ENCODE measurements around the gene STRAP. TPM values are rescaled to one million over a fixed set of nuclear protein-coding genes. Genes with fewer than 3 reads are reported as not detected.

Gene STRAP
- total RNA-seq, 1 experiment from 2014 or later: 210 TPM

DNA sequence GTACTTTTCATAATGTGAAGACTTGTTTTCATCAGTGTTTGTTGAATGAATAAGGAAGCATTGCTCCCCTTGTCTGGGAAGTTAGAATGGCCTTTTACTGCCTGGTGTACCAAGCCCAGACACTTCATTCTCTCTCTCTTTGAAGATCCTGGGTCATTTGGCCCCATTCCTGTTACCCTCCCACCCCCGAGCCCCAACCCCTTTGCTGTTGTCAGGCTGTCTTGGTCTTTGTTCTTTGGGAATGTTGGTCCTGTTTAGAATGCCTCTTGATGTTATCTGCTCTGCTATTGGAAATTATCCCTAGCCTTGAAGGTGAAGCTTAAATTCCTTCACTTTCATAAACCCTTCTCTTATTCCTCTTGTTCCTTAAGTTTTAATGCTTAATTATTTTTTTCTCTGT, 42.8 kb downstream of the STRAP start:
- Histone ChIP-seq H2AFZ (ENCODE audit: low read length) (no peak overlapping the region), H2BK15ac (ENCODE audit: low read depth, low read length) (no peak overlapping the region), H3K27ac (ENCODE audit: insufficient read length, low read depth, low read length) (no peak overlapping the region), H4K91ac (ENCODE audit: insufficient read length, low read depth, low read length) (no peak overlapping the region), H4K8ac (replicated peaks; ENCODE audit: insufficient read length, low read depth, low read length) (no peak overlapping the region), H3K23me2 (ENCODE audit: insufficient read length, low read depth, low read length, poor library complexity, severe bottlenecking) (no peaks in the 10 kb centered on the region), H3K4me1 (ENCODE audit: insufficient read depth, low read length) (no peaks in the 10 kb centered on the region; the same call in 1 of the 2 replicates), H3K79me1 (ENCODE audit: insufficient read depth, low read depth, low read length, poor library complexity, severe bottlenecking) (no peaks in the 10 kb centered on the region), H2BK5ac (ENCODE audit: insufficient read length, low read length) (no peak overlapping the region), H2BK12ac (ENCODE audit: insufficient read length, low read depth, low read length) (no peak overlapping the region), H3K14ac (ENCODE audit: insufficient read depth, low read length) (no peak overlapping the region), H3K27me3 (ENCODE audit: insufficient read depth, low read length) (no peaks in the 10 kb centered on the region), H4K5ac (ENCODE audit: insufficient read length, low read depth, low read length) (no peak overlapping the region), H4K20me1 (ENCODE audit: control insufficient read depth, insufficient read depth, insufficient read length) (no peaks in the 10 kb centered on the region), H3K4ac (ENCODE audit: low read depth, low read length) (no peak overlapping the region), H3K18ac (ENCODE audit: insufficient read length, low read depth, low read length) (no peak overlapping the region), H3K56ac (ENCODE audit: insufficient read length, low read depth, low read length) (no peak overlapping the region), H3K79me2 (ENCODE audit: insufficient read depth, low read length) (no peaks in the 10 kb centered on the region), H3K9me3 (ENCODE audit: control insufficient read depth, low read depth, low read length) (no peaks in the 10 kb centered on the region), H2AK5ac (ENCODE audit: insufficient read length, low read length) (no peak overlapping the region), H3T11ph (ENCODE audit: low read length) (no peak overlapping the region), H2BK20ac (ENCODE audit: low read depth, low read length, poor library complexity, severe bottlenecking) (no peak overlapping the region), H3K23ac (ENCODE audit: insufficient read length, low read depth, low read length) (no peak overlapping the region), H3K4me2 (ENCODE audit: insufficient read depth, insufficient read length, low read length) (no peak overlapping the region), H2BK120ac (ENCODE audit: low read depth, low read length, poor library complexity, severe bottlenecking) (no peak overlapping the region), H3K9ac (ENCODE audit: extremely low read depth, insufficient read length, low read length) (no peak overlapping the region)
- no peak overlapping the region for H3K4me3 Mint-ChIP-seq
- H3K9me3 Mint-ChIP-seq: no peaks in the 10 kb centered on the region
- no peaks in the 10 kb centered on the region; a peak in 2 of 7 replicates for H3K36me3 Mint-ChIP-seq (ENCODE audit: insufficient read depth in 1 of 3, low read depth in 3 of 3)
- TF ChIP-seq, protein P1, sequence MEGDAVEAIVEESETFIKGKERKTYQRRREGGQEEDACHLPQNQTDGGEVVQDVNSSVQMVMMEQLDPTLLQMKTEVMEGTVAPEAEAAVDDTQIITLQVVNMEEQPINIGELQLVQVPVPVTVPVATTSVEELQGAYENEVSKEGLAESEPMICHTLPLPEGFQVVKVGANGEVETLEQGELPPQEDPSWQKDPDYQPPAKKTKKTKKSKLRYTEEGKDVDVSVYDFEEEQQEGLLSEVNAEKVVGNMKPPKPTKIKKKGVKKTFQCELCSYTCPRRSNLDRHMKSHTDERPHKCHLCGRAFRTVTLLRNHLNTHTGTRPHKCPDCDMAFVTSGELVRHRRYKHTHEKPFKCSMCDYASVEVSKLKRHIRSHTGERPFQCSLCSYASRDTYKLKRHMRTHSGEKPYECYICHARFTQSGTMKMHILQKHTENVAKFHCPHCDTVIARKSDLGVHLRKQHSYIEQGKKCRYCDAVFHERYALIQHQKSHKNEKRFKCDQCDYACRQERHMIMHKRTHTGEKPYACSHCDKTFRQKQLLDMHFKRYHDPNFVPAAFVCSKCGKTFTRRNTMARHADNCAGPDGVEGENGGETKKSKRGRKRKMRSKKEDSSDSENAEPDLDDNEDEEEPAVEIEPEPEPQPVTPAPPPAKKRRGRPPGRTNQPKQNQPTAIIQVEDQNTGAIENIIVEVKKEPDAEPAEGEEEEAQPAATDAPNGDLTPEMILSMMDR (conservative IDR thresholded peaks at IDR 0.05): no peak
- no peak overlapping the region for H3K27ac Mint-ChIP-seq
- H3K27me3 Mint-ChIP-seq (ENCODE audit: low read depth): no peaks in the 10 kb centered on the region
- H3K4me1 Mint-ChIP-seq: peaks cover 34 to 43% of the 10 kb centered on the region in 2 experiments
- WGBS (ENCODE audit: extremely low coverage, insufficient read length, low lambda C conversion rate): no CpG with 5 or more reads among the region's 1 CpG
- no peak for DNase-seq
